GM19043 (cell line): ENCODE measurements around the gene MB21D2.

Experiments used
- ATAC-seq: cut with Tn5 transposase; IDR thresholded peaks from one replicate; pipeline ENCODE4 v1.9.1; 2021; ENCODE audit warnings: low read depth; ENCODE audit not compliant: unreplicated experiment

MB21D2 gene

DNA sequence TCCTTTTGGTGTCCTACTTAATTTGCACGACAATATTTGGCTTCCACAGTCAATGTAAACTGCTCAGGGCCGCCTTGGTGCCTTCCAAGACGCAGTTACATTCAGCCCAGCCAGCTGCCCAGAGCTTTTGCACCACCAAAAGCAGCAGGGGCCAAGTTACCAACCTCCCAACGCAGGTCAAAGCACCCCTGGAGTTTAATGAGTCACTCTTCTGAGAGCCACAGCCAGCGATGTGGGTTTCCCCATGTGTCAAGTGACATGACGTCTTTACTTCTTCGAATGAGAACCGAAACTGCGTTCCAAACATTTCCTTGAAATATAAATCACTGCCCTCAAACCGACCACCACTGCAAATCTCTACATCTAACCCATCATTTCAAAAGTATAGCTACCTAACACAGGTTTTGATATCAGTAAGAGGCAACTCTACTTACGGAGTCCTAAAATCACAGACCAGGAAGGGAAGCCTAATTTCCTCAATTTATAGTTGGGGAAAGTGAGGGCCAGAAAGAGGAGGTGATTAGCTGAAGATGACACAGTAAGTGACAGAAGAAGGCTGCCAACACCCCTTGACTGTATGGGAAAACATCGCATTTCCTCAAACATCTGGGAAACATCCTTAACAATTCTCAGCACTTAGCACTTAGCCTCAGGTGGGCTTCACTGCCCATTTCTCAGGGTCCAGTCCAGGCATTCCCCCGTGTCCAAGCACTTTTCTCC lies 24.5 kb downstream of the MB21D2 start:
- ATAC-seq, result peak; percentile 95

DNA sequence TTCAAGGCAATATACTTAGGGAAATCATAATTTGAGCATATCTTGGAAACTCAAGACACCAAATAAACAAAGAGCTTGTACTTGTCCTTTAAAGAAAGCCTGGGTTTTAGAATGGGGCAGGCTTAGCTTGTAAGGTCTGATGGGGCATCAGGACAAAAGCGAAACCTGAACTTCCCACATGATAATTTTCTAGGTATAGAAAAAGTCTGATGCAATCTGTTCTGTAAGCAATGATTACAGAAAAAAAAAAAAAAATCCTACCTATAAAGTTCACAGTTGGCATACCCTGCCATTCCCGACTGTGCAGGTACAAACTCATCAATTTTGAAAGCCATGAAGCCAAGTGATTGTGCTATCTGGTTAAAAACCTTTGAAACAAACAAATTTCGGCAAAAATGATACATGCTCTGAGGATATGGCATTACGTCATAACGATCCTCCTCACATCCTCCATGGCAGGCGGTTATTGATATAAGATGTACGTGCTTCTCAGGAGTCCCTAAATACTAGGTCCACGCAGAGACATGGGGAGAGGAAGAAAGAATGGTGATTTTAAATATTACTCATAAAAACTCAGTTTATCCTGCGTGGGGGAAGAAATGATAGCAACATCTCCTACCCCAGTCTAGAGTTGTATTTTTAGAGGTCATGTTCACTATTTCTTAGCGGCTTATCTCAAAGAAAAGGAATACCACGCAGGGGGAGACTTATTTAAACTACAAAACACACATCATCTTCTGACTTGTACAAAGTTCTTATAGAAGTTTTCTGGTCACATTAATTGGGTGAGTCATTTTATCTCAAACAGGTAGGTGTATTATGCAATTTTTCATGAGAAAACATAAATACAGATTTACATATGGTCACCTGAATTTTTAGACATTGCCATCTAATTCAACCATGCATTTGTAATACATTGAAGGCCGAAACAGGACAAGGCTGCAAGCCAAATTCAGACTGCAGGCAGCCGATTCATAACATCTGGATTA lies 27.0 kb downstream of the MB21D2 start:
- no peak for ATAC-seq

DNA sequence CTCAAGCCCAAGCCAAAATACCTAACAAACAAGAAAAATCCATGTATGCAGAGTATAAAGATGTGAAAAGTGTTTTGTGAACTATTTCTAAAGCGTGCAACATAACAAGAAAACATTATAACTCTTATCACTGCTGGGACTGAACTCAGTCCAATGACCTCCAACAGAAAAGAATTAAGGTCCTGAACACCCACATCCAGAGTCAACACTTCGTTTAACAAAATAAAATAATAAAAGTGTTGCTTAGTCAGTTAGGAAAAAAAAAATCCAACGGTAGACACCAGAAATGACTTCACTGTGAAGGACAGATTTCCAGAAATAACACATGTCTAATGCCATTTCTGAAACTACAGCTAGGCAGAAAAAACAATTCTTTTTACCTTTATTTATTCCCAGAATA lies 28.0 kb downstream of the MB21D2 start:
- no peak for ATAC-seq

DNA sequence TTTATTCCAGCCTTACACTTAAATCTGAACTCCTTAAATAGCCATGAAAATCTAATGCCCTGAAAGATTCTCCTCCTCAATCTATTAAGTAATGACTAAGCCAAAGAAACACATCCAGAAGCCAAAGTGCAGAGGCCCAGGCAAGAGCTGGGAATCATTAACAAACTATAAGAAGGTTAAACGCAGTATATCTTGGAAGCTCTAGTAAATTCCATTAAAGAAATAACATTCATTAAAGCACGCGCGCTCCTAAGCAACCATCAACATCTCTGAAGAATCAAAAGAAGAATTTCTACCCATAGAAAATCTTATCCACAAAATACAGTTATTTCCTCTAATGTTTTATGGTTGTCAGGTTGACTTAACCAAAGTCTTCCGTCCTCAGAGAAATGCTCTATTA lies 29.5 kb downstream of the MB21D2 start:
- no peak for ATAC-seq

DNA sequence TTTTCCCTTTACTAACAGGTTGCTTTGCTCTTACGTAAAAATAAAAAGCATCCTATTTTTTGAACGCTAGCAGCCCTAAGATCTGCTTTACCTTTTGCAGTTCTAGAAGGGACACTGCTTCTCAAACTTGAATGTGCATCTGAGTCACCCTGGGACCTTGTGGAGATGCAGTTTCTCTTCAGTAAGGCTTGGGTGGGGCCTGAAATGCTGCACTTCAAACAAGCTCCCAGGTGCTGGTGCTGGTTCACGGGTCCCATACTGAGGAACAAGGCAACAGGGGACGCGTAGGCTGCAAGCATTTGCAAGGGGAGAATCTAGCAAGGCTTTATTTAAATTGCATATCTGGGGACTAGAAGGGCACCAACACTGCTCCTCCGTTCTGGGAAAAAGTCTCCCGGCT lies 30.0 kb downstream of the MB21D2 start:
- no peak for ATAC-seq

DNA sequence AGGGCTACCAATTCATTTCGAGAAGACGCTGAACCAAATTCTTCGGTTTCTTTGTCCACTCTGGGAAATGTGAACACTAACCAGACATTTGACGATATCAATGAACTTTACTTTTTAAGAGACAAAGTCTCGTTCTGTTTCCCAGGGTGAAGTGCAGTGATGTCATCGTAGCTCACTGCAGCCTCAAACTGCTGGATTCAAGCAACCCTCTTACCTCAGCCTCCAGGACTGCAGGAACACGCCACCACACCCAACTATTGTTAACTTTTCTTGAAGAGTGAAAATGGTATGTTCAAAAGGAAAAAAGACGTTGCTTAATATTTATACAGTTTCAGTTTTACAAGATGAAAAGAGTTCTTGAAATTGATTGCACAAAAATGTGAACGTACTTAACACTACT lies 30.6 kb downstream of the MB21D2 start:
- ATAC-seq, result no peak

DNA sequence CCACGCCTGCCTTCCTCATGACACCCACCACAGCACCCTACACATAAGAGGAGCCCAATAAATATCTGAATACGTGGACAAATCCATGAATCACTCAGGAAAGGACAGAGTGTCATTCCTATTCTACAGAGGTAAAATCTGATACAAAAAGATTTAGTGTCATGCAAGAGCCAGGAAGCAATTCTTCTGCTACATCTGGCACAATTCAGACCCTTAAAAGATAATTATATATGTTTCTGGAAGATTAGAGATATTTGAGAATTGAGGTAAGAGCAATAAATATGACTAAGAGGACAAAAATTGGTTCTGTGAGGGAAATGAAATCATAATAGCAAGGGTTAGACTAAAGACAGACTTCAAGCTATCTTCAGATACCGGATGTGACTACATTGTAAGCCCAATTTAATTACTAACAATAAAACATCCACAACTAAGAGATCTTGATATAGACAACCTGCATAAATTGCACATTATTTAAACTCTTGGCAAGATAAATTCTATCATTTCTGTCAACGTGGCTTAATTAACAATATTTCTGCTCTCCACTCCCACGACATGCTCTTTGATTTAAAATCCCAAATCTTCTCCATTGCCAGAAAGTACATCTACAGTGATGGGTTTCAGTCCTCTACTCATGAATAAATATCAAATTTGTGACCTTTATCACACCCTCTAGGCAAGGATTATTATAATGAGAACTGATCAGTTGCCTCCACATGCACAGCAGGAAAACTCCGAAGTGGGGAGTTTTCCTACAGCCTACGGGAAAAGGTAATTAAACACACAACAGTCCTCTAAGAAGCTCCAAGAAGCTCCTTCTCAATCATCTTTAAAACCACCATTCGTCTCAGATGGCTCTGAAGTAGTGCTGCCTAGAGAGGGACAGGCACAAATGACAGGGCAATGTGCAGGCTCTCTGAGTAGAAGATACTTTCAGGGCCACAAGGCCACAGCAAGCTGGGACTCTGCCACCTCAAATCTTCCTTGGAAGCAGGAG lies 32.6 kb downstream of the MB21D2 start:
- no peak for ATAC-seq

DNA sequence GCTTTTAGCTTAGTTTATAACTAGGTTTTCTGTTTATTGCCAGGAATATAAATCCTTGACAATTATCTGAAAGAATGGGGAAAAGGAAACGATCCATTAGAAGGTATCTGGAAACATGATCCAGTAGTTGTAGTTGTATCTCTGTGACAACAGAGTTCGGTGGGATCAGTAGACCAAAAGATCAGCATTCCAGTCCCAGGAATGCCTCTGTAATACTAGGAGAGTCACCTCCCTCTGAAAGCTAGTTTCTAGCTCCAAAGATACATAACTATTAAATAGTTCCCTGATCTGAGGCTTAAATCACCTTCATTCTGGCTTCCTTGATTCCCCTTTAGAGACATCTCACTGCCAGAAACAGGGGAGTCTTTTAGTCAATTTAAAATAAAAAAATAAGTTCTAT lies 34.1 kb downstream of the MB21D2 start:
- ATAC-seq, result no peak

DNA sequence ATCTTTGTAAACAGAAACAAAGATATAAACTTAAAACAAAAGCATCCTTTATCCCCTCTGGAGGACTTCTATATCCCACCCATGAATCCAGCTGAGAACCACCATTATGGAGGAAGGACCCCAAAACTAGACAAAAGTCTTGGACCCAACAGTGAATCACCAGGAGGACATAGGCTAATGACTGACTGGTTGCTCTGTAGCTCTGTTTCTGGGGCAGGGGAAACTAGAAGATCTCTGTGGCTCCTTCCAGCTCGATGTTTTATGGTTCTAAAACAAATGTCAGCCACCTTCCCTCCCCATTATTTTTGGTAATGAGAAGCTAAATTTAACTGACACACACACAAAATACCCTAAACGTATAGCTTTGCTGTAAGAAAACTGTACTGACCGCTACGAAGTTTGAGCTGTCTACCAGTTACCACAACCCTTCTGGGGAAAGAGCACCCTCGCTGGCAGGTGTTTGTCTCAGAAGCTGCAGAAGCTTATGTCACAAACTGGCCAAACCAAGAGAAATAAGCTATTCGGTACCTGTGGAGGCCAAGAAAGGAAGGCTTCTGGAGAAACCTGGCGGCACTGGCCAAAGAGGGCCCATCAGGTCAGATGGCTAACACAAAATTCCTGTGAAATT lies 36.4 kb downstream of the MB21D2 start:
- no peak for ATAC-seq

DNA sequence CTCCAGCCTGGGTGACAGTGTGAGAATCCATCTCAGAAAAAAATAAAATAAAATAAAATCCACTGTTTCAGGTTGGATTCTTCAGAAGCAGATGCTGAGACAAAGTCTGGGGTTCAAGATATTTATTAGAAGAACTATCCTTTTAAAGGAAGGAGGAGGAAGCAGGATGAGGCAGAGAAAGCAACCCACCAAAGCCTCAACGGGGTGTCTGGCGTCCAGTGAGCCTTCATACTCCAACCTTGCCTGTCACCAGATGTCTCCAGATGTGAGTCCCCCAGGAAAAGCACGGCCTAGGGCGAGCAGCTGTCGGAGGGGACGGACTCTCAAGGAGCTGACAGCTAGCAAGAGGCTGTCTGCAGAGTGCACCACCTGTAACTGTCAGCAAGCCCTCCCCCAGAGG lies 37.3 kb downstream of the MB21D2 start:
- no peak for ATAC-seq

DNA sequence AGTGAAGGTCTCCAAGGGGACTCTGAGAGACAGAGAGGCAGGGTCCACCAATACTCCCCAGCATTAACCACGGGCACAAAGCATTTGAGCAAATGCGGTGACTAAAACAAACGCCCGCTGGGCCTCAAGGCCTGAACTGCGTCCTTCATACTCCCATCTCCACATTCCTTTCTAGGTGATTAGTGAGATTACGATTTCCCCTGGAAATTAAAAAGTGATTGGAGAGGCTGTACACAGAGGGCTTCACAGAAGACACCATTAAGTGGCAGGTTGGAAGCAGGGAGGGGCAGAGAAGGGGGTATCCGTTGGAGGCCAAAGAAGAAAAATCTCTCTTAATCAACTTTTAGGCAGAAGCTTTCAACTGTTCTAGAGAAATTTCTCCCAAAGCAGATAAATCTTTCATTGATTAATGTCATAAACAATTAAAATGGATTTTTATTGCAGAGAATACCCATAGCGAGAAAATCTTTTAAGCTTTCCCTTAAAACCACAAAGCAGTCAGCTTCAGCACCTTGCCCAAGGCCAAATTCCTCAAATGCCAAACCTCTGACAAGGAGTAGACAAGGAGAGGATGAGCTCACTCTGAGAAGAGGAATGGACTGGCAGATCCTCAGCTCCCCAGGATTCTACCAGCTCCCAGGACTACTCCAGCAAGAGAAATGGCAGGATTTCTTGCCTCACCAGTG lies 38.2 kb downstream of the MB21D2 start:
- no peak for ATAC-seq

DNA sequence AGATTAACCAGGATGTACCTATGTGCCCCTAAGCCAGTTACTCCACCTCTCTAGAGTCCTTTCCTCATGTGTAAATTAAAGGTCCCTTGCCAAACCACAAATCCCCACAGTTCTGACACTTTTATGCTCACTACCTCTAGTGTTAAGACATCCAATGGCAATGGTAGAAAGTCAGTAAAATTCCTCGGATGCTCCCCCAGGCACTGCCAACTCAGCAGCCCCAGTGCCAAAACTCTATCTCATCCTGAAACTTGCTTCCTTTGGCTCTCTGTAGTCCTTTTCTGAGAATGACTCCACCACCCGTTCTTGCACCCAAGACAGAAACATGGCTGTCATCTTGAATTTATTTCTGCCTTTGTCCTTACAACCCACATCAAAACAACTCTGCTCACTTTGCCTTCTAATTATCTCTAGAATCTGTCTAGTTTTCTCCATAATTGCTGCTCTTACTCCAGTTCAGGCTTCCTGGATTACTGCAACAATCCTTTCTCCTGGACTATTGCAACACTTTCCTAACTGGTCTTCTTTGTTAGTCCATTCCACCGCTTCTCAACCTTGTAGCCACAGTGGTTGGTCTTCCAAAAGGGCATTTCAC lies 41.6 kb downstream of the MB21D2 start:
- ATAC-seq, result no peak

DNA sequence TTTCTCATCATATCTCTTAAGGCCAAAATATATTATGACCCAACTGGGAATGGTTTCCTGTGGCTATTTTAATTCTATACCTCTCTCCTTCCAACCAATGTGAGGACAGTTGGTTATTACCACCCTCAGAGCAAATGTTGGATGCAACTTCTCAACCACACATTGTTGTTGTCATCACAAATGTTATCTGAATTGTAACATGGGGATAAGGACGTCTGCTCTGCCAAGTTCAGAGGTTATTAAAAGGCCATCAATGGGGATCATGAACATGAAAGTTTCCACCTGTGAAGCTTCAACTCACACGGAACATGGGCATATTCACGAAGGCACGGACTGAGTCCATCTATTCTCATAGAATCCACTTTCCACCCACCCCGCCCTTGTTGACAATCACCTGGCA lies 46.8 kb downstream of the MB21D2 start:
- no peak for ATAC-seq

DNA sequence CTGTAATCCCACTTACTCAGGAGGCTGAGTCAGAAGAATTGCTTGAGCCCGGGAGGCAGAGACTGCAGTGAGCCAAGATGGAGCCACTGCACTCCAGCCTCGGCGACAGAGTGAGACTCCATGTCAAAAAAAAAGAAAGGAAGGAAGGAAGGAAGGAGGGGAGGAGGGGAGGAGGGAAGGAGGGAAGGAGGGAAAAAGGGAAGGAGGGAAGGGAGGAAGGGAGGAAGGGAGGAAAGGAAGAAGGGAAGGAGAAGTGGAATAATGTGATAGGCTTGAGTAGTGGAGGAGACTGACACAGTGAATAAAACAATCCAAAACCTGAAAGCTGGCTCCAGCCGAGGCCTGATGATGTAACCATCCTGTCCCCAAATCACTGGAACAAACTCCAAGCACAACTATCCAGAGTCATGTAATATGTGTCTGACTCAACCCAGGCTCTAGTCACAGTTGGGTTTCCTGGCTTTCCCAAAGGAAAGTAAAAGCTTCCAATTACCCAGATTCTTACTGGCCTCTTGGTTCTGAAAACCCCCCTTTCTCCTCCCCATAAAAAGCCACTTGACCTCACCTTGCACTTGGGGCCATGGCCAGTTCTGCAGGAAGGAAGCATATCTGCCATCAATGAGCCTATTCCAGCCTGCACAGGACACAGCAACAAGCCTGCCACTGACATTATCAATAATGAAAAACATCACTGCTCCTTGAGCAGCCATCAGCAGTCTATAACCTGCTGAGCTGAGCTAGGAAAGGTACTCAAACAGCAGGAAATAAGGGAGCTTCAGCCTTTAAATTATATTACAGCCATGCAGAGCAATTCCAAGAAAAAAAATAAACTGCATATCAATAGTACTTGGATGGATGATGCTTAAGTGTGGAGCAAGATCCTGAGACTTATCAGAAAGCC lies 48.3 kb downstream of the MB21D2 start:
- no peak for ATAC-seq

DNA sequence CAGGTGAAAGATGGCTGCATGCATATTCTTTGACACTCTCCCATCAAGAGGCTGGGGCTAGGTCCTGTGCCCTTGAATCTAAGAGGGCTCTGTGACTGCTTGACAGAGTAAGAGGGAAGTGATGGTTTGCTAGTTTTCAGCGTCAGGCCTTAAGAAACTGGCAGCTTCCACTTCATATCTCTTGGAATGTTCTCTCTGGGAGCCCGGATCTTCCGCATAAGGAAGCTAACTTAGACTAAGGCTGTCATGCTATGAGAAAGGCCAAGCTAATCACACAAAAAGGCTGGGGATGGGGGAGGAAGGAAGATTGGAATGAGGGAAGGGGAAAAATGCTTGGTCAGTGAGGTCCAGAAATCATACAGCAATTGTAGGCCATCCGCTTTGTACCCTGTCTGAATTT lies 50.0 kb downstream of the MB21D2 start:
- no peak for ATAC-seq

DNA sequence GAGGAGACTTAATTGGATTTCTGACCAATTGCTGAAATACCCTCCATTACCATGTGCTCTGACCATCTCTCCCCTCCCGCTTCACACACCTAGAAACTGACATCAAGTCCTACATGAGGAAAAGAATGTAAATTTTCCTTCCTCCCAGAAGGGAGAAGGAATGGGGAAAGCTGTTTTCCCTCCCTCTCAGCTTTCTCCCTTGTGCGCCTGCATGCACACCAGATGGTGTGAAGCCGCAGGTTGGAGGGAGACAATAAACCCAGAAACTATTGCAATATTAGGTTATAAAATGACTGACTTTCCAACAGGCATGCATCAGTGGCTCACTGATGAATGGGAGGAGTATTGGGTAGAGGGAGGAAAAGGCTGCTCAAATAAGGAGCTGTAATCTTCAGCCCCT lies 50.9 kb downstream of the MB21D2 start:
- no peak for ATAC-seq

DNA sequence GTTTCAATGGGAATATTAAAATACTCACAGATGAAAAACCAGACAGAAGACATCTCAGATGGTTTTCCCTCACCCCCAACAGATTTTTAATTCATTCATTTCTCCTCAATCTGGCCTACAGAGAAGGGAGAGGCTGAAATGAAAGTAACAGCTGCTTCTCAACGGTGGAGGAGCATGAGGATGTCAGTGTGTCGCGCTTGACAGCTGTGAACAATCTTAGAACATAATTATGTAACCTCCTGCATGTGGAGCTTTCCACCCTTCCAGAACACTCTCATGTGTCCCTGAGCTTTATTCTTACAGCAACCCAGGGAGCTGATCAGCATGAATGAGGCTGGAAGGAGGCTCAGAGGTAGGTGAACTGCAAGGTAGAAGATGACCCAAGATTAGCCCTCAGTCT lies 52.7 kb downstream of the MB21D2 start:
- ATAC-seq, result peak; percentile 75

DNA sequence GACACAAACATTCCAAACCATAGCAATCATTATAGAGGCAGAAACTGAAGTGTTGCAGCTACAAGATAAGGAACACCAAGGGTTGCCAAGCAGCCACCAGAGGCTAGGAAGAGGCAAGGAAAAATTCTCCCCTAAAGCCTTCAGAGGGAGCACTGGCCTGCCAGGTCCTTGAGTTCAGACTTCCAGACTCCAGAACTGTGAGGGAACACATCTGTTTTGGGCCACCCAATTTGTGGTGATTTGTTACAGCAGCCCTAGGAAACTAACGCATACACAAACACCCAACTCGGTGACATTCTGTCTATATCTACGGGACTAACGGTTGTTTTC lies 54.6 kb downstream of the MB21D2 start:
- no peak for ATAC-seq
